NCI-H510A (cell line): ENCODE measurements around the gene COX19.

ENCODE experiments used
- DNase-seq: peaks from one replicate; lab custom pipeline; 2025; lab: John Stamatoyannopoulos, UW

Gene COX19

GRCh38 chr7:978049-978346 lies 2.6 kb upstream of the COX19 start:
- DNase-seq: no peak

GRCh38 chr7:977326-978048 lies 2.1 kb upstream of the COX19 start:
- no peak for DNase-seq

- DNase-seq: no peak
Measured at GRCh38 chr7:976901-977325, 1.6 kb upstream of the COX19 start.

GRCh38 chr7:975702-976473 lies 539 bp upstream of the COX19 start:
- DNase-seq: no peak

GRCh38 chr7:974172-974571 lies 1.2 kb downstream of the COX19 start:
- DNase-seq: no peak

GRCh38 chr7:973312-973711 lies 2.0 kb downstream of the COX19 start:
- no peak for DNase-seq

- DNase-seq: no peak
Measured at GRCh38 chr7:972676-973309, 2.6 kb downstream of the COX19 start.

- DNase-seq: no peak
Measured at GRCh38 chr7:972110-972509, 3.2 kb downstream of the COX19 start.

- DNase-seq: no peak
Measured at GRCh38 chr7:970744-971143, 4.6 kb downstream of the COX19 start.

- no peak for DNase-seq
Measured at GRCh38 chr7:969403-969802, 5.9 kb downstream of the COX19 start.

- DNase-seq: no peak
Measured at GRCh38 chr7:968205-969105, 6.9 kb downstream of the COX19 start.

- no peak for DNase-seq
Measured at GRCh38 chr7:967361-968082, 7.8 kb downstream of the COX19 start.

GRCh38 chr7:966291-967069 lies 8.9 kb downstream of the COX19 start:
- DNase-seq: no peak

- DNase-seq: no peak
Measured at GRCh38 chr7:964401-965231, 10.7 kb downstream of the COX19 start.

GRCh38 chr7:963236-964078 lies 11.9 kb downstream of the COX19 start:
- DNase-seq: no peak

GRCh38 chr7:962401-963081 lies 12.8 kb downstream of the COX19 start:
- DNase-seq: no peak

- no peak for DNase-seq
Measured at GRCh38 chr7:961546-962400, 13.6 kb downstream of the COX19 start.
